Erythroblast (primary cell): ENCODE measurements around the gene DDOST.

Experiments used
- GATA1 ChIP-seq: IDR thresholded peaks from 2 replicates; pipeline ENCODE4 v1.6.1; 2011; ENCODE audit warnings: low read depth, mild to moderate bottlenecking, control low read depth, low read length, moderate library complexity
- POLR2A ChIP-seq: IDR thresholded peaks from 2 replicates; pipeline ENCODE4 v1.6.1; 2011; ENCODE audit warnings: mild to moderate bottlenecking, low read length

- no peak for TF ChIP-seq POLR2A
- TF ChIP-seq GATA1 = no peak
These were observed 56.5 kb downstream of the DDOST start for GRCh38 chr1:20604678-20605077.
